Endothelial cell of hepatic sinusoid (primary cell): Measurements from ENCODE around the gene TLL2.

Experiments used
- in situ Hi-C: cut with HindIII; loops from 2 replicates; pipeline ENCODE4 v1.10.0; 2017; ENCODE audit warnings: low sequenced_read_pairs

The TLL2 gene

GRCh38 chr10:96470116-96470743 lies 43.5 kb downstream of the TLL2 start:
- in situ Hi-C loops = no loop called here

- in situ Hi-C loops = no loop called here
Observed at GRCh38 chr10:96468845-96469244, 44.9 kb downstream of the TLL2 start.

- in situ Hi-C loops = no loop called here
Observed at GRCh38 chr10:96465599-96465998, 48.1 kb downstream of the TLL2 start.

GRCh38 chr10:96463562-96463961 lies 50.2 kb downstream of the TLL2 start:
- in situ Hi-C loops = no loop called here

GRCh38 chr10:96462606-96463151 lies 51.0 kb downstream of the TLL2 start:
- in situ Hi-C loops = no loop called here

GRCh38 chr10:96460316-96460715 lies 53.4 kb downstream of the TLL2 start:
- in situ Hi-C loops = no loop called here

GRCh38 chr10:96457341-96457740 lies 56.4 kb downstream of the TLL2 start:
- in situ Hi-C loops = no loop called here

GRCh38 chr10:96456296-96456840 lies 57.4 kb downstream of the TLL2 start:
- in situ Hi-C loops = no loop called here

GRCh38 chr10:96453856-96454583 lies 59.7 kb downstream of the TLL2 start:
- in situ Hi-C loops = no loop called here

GRCh38 chr10:96452494-96453153 lies 61.1 kb downstream of the TLL2 start:
- in situ Hi-C loops = no loop called here

GRCh38 chr10:96450529-96451207 lies 63.1 kb downstream of the TLL2 start:
- in situ Hi-C loops = no loop called here

GRCh38 chr10:96448558-96448957 lies 65.2 kb downstream of the TLL2 start:
- in situ Hi-C loops = no loop called here

- in situ Hi-C loops = no loop called here
Observed at GRCh38 chr10:96448021-96448457, 65.7 kb downstream of the TLL2 start.

GRCh38 chr10:96446966-96447596 lies 66.6 kb downstream of the TLL2 start:
- in situ Hi-C loops = no loop called here

- in situ Hi-C loops = no loop called here
Observed at GRCh38 chr10:96441987-96442643, 71.6 kb downstream of the TLL2 start.

GRCh38 chr10:96441322-96441885 lies 72.3 kb downstream of the TLL2 start:
- in situ Hi-C loops = no loop called here

- in situ Hi-C loops = no loop called here
Observed at GRCh38 chr10:96440361-96441292, 73.1 kb downstream of the TLL2 start.

GRCh38 chr10:96439725-96440124 lies 74.0 kb downstream of the TLL2 start:
- in situ Hi-C loops = no loop called here
